NCI-H1092 (cell line): Measurements from ENCODE around the gene LCE1B.

Experiments used
- DNase-seq: peaks from one replicate; lab custom pipeline; 2025; lab: John Stamatoyannopoulos, UW

LCE1B gene

GRCh38 chr1:152861374-152861773 lies 49.6 kb downstream of the LCE1B start:
- no peak for DNase-seq
